ENCODE results near the gene OR6K3.

Gene OR6K3

DNA sequence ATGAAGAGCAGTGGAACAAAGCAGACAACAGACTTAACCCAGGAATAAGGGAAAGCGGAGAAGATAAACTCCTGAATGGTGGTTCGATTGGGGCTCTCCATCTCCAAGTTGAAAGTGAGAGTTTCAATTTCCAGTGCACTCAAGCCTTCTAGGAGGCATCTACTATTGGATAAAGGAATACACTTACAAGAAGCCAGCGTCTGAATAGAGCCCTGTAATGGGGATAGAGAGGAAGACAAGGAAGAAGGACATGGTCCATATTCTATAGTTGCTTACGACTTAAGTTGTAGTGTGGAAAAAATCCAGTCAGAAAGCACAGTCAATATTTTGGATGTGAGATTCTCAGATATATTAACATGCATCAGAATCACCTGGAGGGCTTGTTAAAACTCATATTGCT lies 20.0 kb downstream of the OR6K3 start, which contains the start of gene OR6K2 (continued):
- TF ChIP-seq, protein P1, sequence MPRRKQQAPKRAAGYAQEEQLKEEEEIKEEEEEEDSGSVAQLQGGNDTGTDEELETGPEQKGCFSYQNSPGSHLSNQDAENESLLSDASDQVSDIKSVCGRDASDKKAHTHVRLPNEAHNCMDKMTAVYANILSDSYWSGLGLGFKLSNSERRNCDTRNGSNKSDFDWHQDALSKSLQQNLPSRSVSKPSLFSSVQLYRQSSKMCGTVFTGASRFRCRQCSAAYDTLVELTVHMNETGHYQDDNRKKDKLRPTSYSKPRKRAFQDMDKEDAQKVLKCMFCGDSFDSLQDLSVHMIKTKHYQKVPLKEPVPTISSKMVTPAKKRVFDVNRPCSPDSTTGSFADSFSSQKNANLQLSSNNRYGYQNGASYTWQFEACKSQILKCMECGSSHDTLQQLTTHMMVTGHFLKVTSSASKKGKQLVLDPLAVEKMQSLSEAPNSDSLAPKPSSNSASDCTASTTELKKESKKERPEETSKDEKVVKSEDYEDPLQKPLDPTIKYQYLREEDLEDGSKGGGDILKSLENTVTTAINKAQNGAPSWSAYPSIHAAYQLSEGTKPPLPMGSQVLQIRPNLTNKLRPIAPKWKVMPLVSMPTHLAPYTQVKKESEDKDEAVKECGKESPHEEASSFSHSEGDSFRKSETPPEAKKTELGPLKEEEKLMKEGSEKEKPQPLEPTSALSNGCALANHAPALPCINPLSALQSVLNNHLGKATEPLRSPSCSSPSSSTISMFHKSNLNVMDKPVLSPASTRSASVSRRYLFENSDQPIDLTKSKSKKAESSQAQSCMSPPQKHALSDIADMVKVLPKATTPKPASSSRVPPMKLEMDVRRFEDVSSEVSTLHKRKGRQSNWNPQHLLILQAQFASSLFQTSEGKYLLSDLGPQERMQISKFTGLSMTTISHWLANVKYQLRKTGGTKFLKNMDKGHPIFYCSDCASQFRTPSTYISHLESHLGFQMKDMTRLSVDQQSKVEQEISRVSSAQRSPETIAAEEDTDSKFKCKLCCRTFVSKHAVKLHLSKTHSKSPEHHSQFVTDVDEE (CRISPR knock-in tag; IDR thresholded peaks at IDR 0.05), result no peak

DNA sequence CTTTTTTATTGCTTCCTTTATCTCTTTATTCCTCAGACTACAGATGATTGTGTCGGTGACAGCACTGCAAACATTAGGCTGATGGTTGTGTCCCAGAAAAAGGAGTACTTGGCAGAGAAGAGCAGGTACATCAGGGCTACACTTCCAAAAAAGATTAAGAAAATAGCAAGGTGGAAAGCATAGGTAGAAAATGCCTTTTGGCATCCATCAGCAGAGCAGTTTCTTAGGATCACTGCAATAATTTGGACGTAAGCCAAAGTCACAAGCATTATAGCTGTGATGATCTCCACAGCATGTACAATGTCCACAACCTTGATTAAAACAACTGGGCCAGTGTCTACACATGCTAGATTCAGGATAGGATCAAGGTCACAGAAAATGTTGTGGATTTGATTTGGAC lies 25.9 kb downstream of the OR6K3 start:
- TF ChIP-seq GLIS3 (CRISPR knock-in tag; IDR thresholded peaks at IDR 0.05), result no peak
- no peak for TF ChIP-seq ISL1 (CRISPR knock-in tag; IDR thresholded peaks at IDR 0.05)
- no peak for TF ChIP-seq ARNTL (CRISPR knock-in tag; IDR thresholded peaks at IDR 0.05; ENCODE audit: borderline replicate concordance, low read depth)
- no peak for TF ChIP-seq OSR1 (CRISPR knock-in tag; IDR thresholded peaks at IDR 0.05)
- no peak for TF ChIP-seq CSDC2 (CRISPR knock-in tag; IDR thresholded peaks at IDR 0.05)
- TF ChIP-seq ZFP30 (CRISPR knock-in tag; IDR thresholded peaks at IDR 0.05), result no peak
- no peak for TF ChIP-seq TOX (CRISPR knock-in tag; IDR thresholded peaks at IDR 0.05; ENCODE audit: borderline replicate concordance)
- TF ChIP-seq PPARA (CRISPR knock-in tag; IDR thresholded peaks at IDR 0.05; ENCODE audit: borderline replicate concordance), result no peak
- no peak for TF ChIP-seq ZFP3 (CRISPR knock-in tag; IDR thresholded peaks at IDR 0.05)
- no peak for TF ChIP-seq ZNF70 (CRISPR knock-in tag; IDR thresholded peaks at IDR 0.05)
- no peak for TF ChIP-seq SNAI2 (CRISPR knock-in tag; IDR thresholded peaks at IDR 0.05)
- TF ChIP-seq, protein P2, sequence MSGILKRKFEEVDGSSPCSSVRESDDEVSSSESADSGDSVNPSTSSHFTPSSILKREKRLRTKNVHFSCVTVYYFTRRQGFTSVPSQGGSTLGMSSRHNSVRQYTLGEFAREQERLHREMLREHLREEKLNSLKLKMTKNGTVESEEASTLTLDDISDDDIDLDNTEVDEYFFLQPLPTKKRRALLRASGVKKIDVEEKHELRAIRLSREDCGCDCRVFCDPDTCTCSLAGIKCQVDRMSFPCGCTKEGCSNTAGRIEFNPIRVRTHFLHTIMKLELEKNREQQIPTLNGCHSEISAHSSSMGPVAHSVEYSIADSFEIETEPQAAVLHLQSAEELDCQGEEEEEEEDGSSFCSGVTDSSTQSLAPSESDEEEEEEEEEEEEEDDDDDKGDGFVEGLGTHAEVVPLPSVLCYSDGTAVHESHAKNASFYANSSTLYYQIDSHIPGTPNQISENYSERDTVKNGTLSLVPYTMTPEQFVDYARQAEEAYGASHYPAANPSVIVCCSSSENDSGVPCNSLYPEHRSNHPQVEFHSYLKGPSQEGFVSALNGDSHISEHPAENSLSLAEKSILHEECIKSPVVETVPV (CRISPR knock-in tag; IDR thresholded peaks at IDR 0.05), result no peak
- no peak for TF ChIP-seq ZNF8 (CRISPR knock-in tag; IDR thresholded peaks at IDR 0.05)
- no peak for TF ChIP-seq ZC3H10 (CRISPR knock-in tag; IDR thresholded peaks at IDR 0.05)
- TF ChIP-seq, protein P1 (CRISPR knock-in tag; IDR thresholded peaks at IDR 0.05), result no peak
- TF ChIP-seq BACH2 (CRISPR knock-in tag; IDR thresholded peaks at IDR 0.05; ENCODE audit: borderline replicate concordance), result no peak
- no peak for ATAC-seq

DNA sequence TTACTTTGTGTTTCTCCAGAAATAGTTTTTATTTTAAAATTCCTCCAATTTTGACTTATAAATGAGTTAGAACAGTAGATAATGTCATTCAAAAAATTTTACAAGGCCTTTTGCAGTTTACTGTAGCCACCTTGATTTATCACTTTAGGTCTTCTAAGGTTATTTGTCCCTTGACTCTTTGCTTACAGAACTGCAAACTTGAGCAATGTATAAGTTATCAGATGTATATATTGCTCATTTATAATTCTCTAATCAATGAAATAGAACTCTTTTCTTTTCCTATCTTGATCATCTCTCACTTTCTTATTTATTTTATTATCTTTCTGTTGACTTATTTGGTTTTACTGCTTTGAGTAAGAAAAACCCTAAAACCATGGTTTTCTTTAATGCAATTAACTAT lies 28.2 kb downstream of the OR6K3 start:
- no peak for ATAC-seq
- TF ChIP-seq, protein P2 (CRISPR knock-in tag; IDR thresholded peaks at IDR 0.05), result no peak
- TF ChIP-seq ZNF70 (CRISPR knock-in tag; IDR thresholded peaks at IDR 0.05), result no peak
- TF ChIP-seq SNAI2 (CRISPR knock-in tag; IDR thresholded peaks at IDR 0.05), result no peak
- no peak for TF ChIP-seq ARNTL (CRISPR knock-in tag; IDR thresholded peaks at IDR 0.05; ENCODE audit: borderline replicate concordance, low read depth)
- TF ChIP-seq ESRRG (CRISPR knock-in tag; IDR thresholded peaks at IDR 0.05), result no peak
- TF ChIP-seq, protein P3, sequence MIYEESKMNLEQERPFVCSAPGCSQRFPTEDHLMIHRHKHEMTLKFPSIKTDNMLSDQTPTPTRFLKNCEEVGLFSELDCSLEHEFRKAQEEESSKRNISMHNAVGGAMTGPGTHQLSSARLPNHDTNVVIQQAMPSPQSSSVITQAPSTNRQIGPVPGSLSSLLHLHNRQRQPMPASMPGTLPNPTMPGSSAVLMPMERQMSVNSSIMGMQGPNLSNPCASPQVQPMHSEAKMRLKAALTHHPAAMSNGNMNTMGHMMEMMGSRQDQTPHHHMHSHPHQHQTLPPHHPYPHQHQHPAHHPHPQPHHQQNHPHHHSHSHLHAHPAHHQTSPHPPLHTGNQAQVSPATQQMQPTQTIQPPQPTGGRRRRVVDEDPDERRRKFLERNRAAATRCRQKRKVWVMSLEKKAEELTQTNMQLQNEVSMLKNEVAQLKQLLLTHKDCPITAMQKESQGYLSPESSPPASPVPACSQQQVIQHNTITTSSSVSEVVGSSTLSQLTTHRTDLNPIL (CRISPR knock-in tag; IDR thresholded peaks at IDR 0.05; ENCODE audit: low read depth), result no peak
- no peak for TF ChIP-seq ISL1 (CRISPR knock-in tag; IDR thresholded peaks at IDR 0.05)
- no peak for TF ChIP-seq ZC3H10 (CRISPR knock-in tag; IDR thresholded peaks at IDR 0.05)
- no peak for TF ChIP-seq TCF4 (CRISPR knock-in tag; IDR thresholded peaks at IDR 0.05; ENCODE audit: borderline replicate concordance)
- no peak for TF ChIP-seq RARB (CRISPR knock-in tag; IDR thresholded peaks at IDR 0.05)
- no peak for TF ChIP-seq ZNF565 (CRISPR knock-in tag; conservative IDR thresholded peaks at IDR 0.05; ENCODE audit: low read depth)
- TF ChIP-seq, protein P1 (CRISPR knock-in tag; IDR thresholded peaks at IDR 0.05), result no peak
- TF ChIP-seq TOX (CRISPR knock-in tag; IDR thresholded peaks at IDR 0.05; ENCODE audit: borderline replicate concordance), result no peak
- no peak for TF ChIP-seq OSR1 (CRISPR knock-in tag; IDR thresholded peaks at IDR 0.05)
- no peak for TF ChIP-seq ZFP30 (CRISPR knock-in tag; IDR thresholded peaks at IDR 0.05)
- TF ChIP-seq, protein P4, sequence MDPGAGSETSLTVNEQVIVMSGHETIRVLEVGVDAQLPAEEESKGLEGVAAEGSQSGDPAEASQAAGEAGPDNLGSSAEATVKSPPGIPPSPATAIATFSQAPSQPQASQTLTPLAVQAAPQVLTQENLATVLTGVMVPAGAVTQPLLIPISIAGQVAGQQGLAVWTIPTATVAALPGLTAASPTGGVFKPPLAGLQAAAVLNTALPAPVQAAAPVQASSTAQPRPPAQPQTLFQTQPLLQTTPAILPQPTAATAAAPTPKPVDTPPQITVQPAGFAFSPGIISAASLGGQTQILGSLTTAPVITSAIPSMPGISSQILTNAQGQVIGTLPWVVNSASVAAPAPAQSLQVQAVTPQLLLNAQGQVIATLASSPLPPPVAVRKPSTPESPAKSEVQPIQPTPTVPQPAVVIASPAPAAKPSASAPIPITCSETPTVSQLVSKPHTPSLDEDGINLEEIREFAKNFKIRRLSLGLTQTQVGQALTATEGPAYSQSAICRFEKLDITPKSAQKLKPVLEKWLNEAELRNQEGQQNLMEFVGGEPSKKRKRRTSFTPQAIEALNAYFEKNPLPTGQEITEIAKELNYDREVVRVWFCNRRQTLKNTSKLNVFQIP (CRISPR knock-in tag; IDR thresholded peaks at IDR 0.05; ENCODE audit: borderline replicate concordance, low read depth), result no peak
